NCI-H748 (cell line): Measurements from ENCODE around the gene ZNF451.
"Not testable (repeated sequence)": the region's sequence is repeated elsewhere in the genome, so short reads cannot be mapped to it uniquely, and the experiment has no call there.

Experiments
- DNase-seq: peaks from one replicate; lab custom pipeline; 2025; ENCODE audit not compliant: unreplicated experiment; lab: John Stamatoyannopoulos, UW

Gene ZNF451

GRCh38 chr6:57091375-57091774 lies 1.4 kb downstream of the ZNF451 start:
- DNase-seq: not testable (repeated sequence)

GRCh38 chr6:57094689-57095088 lies 4.7 kb downstream of the ZNF451 start:
- DNase-seq: no peak

DNA sequence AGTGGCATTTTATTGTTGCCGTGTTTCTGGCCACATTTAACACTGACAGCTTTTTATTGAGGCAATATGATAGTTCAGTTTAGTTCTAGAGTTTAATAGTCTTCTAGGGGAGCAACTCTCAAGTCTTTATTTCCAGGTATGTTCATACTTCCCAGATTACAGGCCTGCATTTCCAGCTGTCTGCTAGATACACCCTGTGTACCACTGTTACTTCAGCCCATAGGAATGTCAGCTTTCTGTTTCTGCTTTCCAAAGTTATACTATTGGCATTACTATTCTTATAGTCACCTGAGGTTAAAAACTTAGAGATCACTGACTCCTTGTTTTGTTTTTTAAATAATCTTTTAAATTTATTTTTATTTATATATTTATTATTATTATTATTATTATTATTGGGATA lies 7.6 kb downstream of the ZNF451 start:
- DNase-seq: no peak

DNA sequence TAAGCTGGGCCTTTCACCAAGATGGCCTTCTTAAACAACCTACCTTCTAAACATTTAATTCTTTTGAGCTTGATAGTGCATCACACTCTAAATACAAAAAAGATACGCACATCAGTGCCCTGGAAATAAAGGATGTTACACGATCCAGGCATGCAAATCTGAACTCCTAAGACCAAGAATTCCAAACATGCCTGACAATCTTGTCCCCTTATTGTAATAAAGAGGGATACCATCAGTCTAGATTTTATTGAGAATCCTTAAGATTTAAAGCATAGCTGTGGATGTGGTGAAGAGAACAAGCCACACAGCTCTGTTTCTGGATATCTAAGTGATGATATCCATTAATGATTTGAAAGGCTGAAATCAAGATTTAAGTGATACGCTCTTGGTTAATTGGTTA lies 13.0 kb downstream of the ZNF451 start:
- DNase-seq: no peak

- DNase-seq: no peak
These were observed 14.3 kb downstream of the ZNF451 start for GRCh38 chr6:57104336-57104735.

DNA sequence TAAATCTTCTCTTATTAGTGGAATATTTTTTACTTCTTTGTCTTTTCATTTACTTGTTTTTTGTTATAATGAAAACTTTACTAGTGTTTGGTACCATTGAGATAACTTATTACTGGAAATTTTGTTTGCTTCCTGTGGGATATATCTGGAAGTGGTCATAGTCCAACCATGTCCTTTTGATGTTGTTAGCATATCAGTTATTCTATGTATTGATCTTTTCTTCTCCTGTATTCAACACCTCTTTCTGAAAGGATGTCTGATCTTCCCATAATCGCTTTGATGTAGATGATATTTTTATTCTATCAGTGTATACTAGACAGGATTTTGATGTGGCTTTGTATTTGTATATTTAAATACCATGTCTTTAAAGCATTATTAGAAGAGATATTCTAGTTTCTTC lies 17.0 kb downstream of the ZNF451 start:
- no peak for DNase-seq

DNA sequence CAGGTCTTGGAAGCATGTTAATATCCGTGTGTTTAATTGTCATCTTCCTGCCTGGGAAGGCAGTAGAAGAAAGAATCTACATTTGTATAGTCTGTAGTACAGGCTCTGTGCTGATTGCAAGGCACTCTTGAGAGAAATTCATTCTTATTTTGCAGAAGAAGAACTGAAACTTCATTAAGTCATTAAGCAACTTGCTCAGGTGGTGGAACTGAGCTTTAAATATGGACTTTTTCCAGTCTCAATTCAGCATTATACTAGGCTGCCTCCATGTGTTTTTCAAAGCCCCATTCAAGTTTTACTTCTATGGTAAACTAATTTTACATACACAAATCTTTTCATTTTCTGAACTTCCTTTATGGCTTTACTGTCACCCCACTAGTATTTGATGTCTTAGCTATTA lies 18.7 kb downstream of the ZNF451 start:
- DNase-seq: no peak

DNA sequence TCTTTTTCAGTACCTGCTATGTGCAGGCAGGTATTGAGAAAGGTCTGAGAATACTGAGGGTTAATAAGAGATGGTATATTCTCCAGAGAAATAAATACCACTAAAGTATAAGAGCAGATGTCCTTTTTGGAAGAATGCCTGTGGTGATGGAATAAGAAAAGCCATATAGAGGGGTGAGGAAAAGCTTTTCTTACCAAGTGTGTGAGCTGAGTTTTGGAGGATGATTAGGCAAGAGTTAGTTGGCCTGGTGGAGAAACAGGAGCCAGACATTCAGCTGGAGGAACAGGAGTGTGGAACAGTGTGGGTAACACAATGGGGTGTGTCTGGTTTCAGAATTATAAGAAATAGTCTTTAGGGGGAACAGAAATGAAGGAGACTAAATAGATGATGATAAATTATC lies 19.9 kb downstream of the ZNF451 start:
- no peak for DNase-seq

GRCh38 chr6:57113105-57113504 lies 23.1 kb downstream of the ZNF451 start:
- DNase-seq: no peak

- DNase-seq: no peak
These were observed 26.8 kb downstream of the ZNF451 start for GRCh38 chr6:57116776-57117175.

DNA sequence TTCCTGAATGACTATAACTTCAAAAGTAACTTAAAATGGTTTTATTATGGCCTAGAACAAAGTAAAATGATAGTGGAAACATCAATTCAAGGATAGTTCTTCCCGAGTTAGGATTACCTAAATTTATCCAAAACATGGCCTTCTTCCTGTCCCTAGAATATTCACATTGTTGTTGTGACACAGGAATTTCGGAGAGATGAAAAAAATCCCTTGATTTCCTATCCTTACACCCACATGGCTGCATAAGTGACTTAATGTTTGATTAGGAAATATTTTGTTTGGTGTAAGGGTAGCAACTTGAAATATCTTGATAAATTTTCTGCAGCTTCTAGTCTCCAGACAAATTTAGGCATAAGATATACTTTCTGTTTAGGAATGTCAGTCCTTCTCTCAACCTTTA lies 27.8 kb downstream of the ZNF451 start:
- no peak for DNase-seq

DNA sequence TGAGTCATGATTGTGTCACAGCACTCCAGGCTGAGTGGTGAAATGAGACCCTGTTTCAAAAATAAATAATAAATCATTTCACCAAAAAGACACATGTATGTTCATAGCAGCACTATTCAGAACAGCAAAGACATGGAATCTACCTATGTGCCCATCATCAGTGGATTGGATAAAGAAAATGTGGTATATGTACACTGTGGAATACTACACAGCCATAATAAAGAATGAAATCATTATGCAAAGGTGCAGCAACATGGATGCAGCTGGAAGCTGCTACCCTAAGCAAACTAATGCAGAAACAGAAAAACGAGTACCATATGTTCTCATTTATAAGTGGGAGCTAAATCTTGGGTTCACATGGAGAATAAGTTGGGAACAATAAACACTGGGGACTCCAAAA lies 33.1 kb downstream of the ZNF451 start:
- DNase-seq: no peak

- no peak for DNase-seq
These were observed 37.8 kb downstream of the ZNF451 start for GRCh38 chr6:57127763-57128162.

- no peak for DNase-seq
These were observed 40.7 kb downstream of the ZNF451 start for GRCh38 chr6:57130661-57131177.

- no peak for DNase-seq
These were observed 45.0 kb downstream of the ZNF451 start for GRCh38 chr6:57134954-57135353.

DNA sequence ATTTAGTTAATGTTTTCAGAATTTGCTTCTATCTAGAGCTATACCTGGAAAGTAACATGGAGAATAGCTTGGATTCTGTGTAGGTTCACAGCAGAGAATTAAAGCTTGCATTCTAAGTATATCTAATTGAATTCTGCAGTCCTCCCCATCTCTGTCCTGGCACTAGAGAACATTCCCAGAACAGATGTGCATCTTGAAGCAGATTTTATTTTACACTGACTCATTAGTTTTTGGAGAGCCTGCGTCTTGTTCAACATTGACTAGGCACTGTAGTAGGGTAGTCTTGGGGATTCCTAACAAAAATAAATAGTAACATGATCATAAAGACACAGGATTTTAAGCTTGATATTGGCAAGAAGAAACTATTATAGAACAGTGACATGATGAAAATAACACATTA lies 45.9 kb downstream of the ZNF451 start:
- DNase-seq: no peak

GRCh38 chr6:57137350-57137749 lies 47.4 kb downstream of the ZNF451 start:
- DNase-seq: no peak

DNA sequence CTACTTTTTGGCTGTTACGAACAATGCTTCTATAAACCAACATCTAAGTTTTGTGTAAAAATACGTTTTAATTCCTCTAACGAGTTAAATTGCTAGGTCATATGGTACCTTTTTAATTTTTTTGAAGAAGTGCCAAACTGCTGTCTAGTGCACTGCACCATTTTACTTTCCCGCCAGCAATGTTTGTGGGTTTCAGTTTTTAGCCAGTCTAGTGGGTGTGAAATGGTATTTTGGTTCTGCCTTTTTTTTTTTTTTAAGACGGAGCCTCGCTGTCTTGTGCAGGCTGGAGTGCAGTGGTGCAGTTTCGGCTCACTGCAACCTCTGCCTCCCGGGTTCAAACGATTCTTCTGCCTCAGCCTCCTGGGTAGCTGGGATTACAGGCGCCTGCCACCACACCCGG lies 48.0 kb downstream of the ZNF451 start:
- DNase-seq: no peak

- DNase-seq: no peak
These were observed 51.6 kb downstream of the ZNF451 start for GRCh38 chr6:57141451-57142177.

DNA sequence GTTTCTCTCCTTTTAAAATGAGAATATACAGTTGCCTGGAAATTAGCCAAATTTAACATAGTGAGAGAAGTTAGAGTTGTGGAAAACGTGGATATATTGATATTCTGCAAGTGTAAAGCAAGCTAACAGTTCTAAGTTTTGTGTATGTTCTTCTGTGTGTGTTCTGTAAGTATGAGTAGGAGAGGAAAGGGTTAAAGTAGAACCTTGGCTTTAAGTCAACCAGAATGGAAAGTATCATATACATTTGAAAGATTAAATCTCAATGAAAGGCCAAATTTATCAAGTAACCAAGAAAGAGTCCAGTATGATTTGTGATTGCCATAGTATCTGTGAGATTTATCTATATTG lies 52.2 kb downstream of the ZNF451 start:
- DNase-seq: no peak

- DNase-seq: no peak
These were observed 53.7 kb downstream of the ZNF451 start for GRCh38 chr6:57143690-57144089.

GRCh38 chr6:57147401-57147800 lies 57.4 kb downstream of the ZNF451 start:
- DNase-seq: no peak
